ENCODE data around the gene SNRPA1. TPM values are rescaled to one million over a fixed set of nuclear protein-coding genes. Genes with fewer than 3 reads are reported as not detected.

SNRPA1 gene
- total and polyA plus RNA-seq, 2 donors (not counting 3 experiments of a cell fraction or from before 2014, with no cell fraction given) = 68.5 to 82.7 TPM

GRCh38 chr15:101310508-101310907, 15.5 kb upstream of the SNRPA1 start:
- intact Hi-C loops (cut with micrococcal nuclease) (no loop called here), dilution Hi-C loops (cut with MboI; ENCODE audit: extremely low pct_ligation_motif_present, low sequenced_read_pairs) (no loop called here)
- Histone ChIP-seq H3K79me2 (ENCODE audit: control insufficient read depth, insufficient read depth, low read length) (no peaks in the 10 kb centered on the region), H3K4me2 (ENCODE audit: insufficient read depth, low read length) (no peak overlapping the region), H3K9me1 (replicated peaks; ENCODE audit: control insufficient read depth, extremely low read depth, insufficient read depth, low read length) (no peaks in the 10 kb centered on the region), H3K27ac (ENCODE audit: insufficient read depth, low read depth, low read length) (no peak overlapping the region), H3K27me3 (ENCODE audit: control insufficient read depth in 2 of 2, insufficient read depth in 2 of 2, low read length in 2 of 2) (no peaks in the 10 kb centered on the region), H3K4me1 (ENCODE audit: control insufficient read depth, extremely low read depth, insufficient read depth, low read length) (no peaks in the 10 kb centered on the region), H2AFZ (ENCODE audit: low read depth, low read length) (no peak overlapping the region), H3K9me3 (replicated peaks; ENCODE audit: control insufficient read depth, insufficient read depth, low read length) (no peaks in the 10 kb centered on the region), H4K20me1 (replicated peaks; ENCODE audit: control insufficient read depth, extremely low read depth, insufficient read depth, low read length) (no peaks in the 10 kb centered on the region), H3K9ac (replicated peaks; ENCODE audit: extremely low read depth, insufficient read depth, low read length) (no peak overlapping the region), H3K4me3 (replicated peaks in 1 of 3; ENCODE audit: insufficient read depth in 1 of 3, low read depth in 1 of 3, low read length in 3 of 3) (no peak overlapping the region), H3K36me3 (ENCODE audit: control insufficient read depth in 2 of 2, extremely low read depth in 1 of 2, insufficient read depth in 2 of 2, low read length in 2 of 2) (no peaks in the 10 kb centered on the region)
- no TSS peak for BruUV-seq (replicated peaks)
- CTCF ChIA-PET = no interaction called here
- no peak for TF ChIP-seq EZH2 (IDR thresholded peaks at IDR 0.05; ENCODE audit: borderline replicate concordance, low read depth, low read length, severe bottlenecking)
- no peak for TF ChIP-seq POLR2AphosphoS5 (IDR thresholded peaks at IDR 0.05; ENCODE audit: insufficient read depth, low read depth, low read length)
- TF ChIP-seq CTCF (IDR thresholded peaks at IDR 0.05; ENCODE audit: extremely low read depth in 1 of 2, insufficient read depth in 1 of 2, low read depth in 1 of 2, low read length in 2 of 2) = no peak
- FAIRE-seq (no peak), DNase-seq (ENCODE audit: low read depth, low spot score) (no peak)
- POLR2A ChIA-PET = no interaction called here

GRCh38 chr15:101310161-101310480, 15.1 kb upstream of the SNRPA1 start:
- Histone ChIP-seq H3K9ac (replicated peaks; ENCODE audit: extremely low read depth, insufficient read depth, low read length) (no peak overlapping the region), H3K27me3 (ENCODE audit: control insufficient read depth in 2 of 2, insufficient read depth in 2 of 2, low read length in 2 of 2) (no peaks in the 10 kb centered on the region), H3K36me3 (ENCODE audit: control insufficient read depth in 2 of 2, extremely low read depth in 1 of 2, insufficient read depth in 2 of 2, low read length in 2 of 2) (no peaks in the 10 kb centered on the region), H4K20me1 (replicated peaks; ENCODE audit: control insufficient read depth, extremely low read depth, insufficient read depth, low read length) (no peaks in the 10 kb centered on the region), H3K4me2 (ENCODE audit: insufficient read depth, low read length) (no peak overlapping the region), H3K9me1 (replicated peaks; ENCODE audit: control insufficient read depth, extremely low read depth, insufficient read depth, low read length) (no peaks in the 10 kb centered on the region), H2AFZ (ENCODE audit: low read depth, low read length) (no peak overlapping the region), H3K4me3 (replicated peaks in 1 of 3; ENCODE audit: insufficient read depth in 1 of 3, low read depth in 1 of 3, low read length in 3 of 3) (no peak overlapping the region), H3K27ac (ENCODE audit: insufficient read depth, low read depth, low read length) (no peak overlapping the region), H3K79me2 (ENCODE audit: control insufficient read depth, insufficient read depth, low read length) (no peaks in the 10 kb centered on the region), H3K4me1 (ENCODE audit: control insufficient read depth, extremely low read depth, insufficient read depth, low read length) (no peaks in the 10 kb centered on the region), H3K9me3 (replicated peaks; ENCODE audit: control insufficient read depth, insufficient read depth, low read length) (no peaks in the 10 kb centered on the region)
- DNase-seq (ENCODE audit: low read depth, low spot score) (no peak), FAIRE-seq (no peak)
- ChIA-PET CTCF (no interaction called here), POLR2A (no interaction called here)
- dilution Hi-C loops (cut with MboI; ENCODE audit: extremely low pct_ligation_motif_present, low sequenced_read_pairs) (no loop called here), intact Hi-C loops (cut with micrococcal nuclease) (no loop called here)
- BruUV-seq (replicated peaks) = no TSS peak
- TF ChIP-seq GATA2 (IDR thresholded peaks at IDR 0.05; ENCODE audit: insufficient read depth, insufficient read length, low read depth, low read length) (no peak), JUN (IDR thresholded peaks at IDR 0.05; ENCODE audit: borderline replicate concordance, insufficient read depth, insufficient read length, low read depth) (no peak), MYC (IDR thresholded peaks at IDR 0.05; ENCODE audit: low read depth, low read length) (no peak), POLR2AphosphoS5 (IDR thresholded peaks at IDR 0.05; ENCODE audit: insufficient read depth, low read depth, low read length) (no peak), CTCF (IDR thresholded peaks at IDR 0.05; ENCODE audit: extremely low read depth in 1 of 2, insufficient read depth in 1 of 2, low read depth in 1 of 2, low read length in 2 of 2) (no peak), MAX (IDR thresholded peaks at IDR 0.05; ENCODE audit: insufficient read depth, insufficient read length) (no peak), FOS (IDR thresholded peaks at IDR 0.05; ENCODE audit: borderline replicate concordance, insufficient read depth, low read length) (no peak), POLR2A (IDR thresholded peaks at IDR 0.05; ENCODE audit: low read depth, low read length) (no peak), EZH2 (IDR thresholded peaks at IDR 0.05; ENCODE audit: borderline replicate concordance, low read depth, low read length, severe bottlenecking) (no peak)

All from endothelial cell of umbilical vein (primary cell).